NCI-H2171 treated with DMSO at 0.1 percent for 48 hours (cell line): ENCODE results near the gene SETD3.

ENCODE experiments used
- DNase-seq: peaks from one replicate; lab custom pipeline; 2025; lab: John Stamatoyannopoulos, UW

Gene SETD3

GRCh38 chr14:99393059-99393655, 87.5 kb downstream of the SETD3 start:
- DNase-seq = peak; percentile 23

GRCh38 chr14:99391671-99392070, 89.0 kb downstream of the SETD3 start:
- no peak for DNase-seq

- DNase-seq = no peak
Measured at GRCh38 chr14:99389174-99389826, 91.4 kb downstream of the SETD3 start.

GRCh38 chr14:99388286-99388685, 92.4 kb downstream of the SETD3 start:
- DNase-seq = no peak

GRCh38 chr14:99387880-99388279, 92.8 kb downstream of the SETD3 start:
- no peak for DNase-seq

GRCh38 chr14:99384450-99385417, 95.9 kb downstream of the SETD3 start:
- DNase-seq = no peak

GRCh38 chr14:99383472-99384449, 96.9 kb downstream of the SETD3 start:
- DNase-seq = no peak

- DNase-seq = no peak
Measured at GRCh38 chr14:99382781-99383471, 97.7 kb downstream of the SETD3 start.

GRCh38 chr14:99382071-99382470, 98.6 kb downstream of the SETD3 start:
- no peak for DNase-seq

GRCh38 chr14:99381688-99382060, 99.0 kb downstream of the SETD3 start:
- DNase-seq = no peak

- DNase-seq = no peak
Measured at GRCh38 chr14:99380991-99381687, 99.5 kb downstream of the SETD3 start.

- DNase-seq = no peak
Measured at GRCh38 chr14:99380402-99380801, 100.3 kb downstream of the SETD3 start.

- peak; percentile 28 for DNase-seq
Measured at GRCh38 chr14:99378782-99379214, 101.9 kb downstream of the SETD3 start.

- DNase-seq = no peak
Measured at GRCh38 chr14:99377951-99378350, 102.7 kb downstream of the SETD3 start.

GRCh38 chr14:99374964-99375363, 105.7 kb downstream of the SETD3 start:
- no peak for DNase-seq

GRCh38 chr14:99363616-99364290, 116.9 kb downstream of the SETD3 start:
- DNase-seq = no peak

GRCh38 chr14:99363051-99363450, 117.6 kb downstream of the SETD3 start:
- DNase-seq = no peak

- no peak for DNase-seq
Measured at GRCh38 chr14:99361596-99362215, 119.0 kb downstream of the SETD3 start.
